ENCODE measurements around the gene CRACDL.

CRACDL gene

DNA sequence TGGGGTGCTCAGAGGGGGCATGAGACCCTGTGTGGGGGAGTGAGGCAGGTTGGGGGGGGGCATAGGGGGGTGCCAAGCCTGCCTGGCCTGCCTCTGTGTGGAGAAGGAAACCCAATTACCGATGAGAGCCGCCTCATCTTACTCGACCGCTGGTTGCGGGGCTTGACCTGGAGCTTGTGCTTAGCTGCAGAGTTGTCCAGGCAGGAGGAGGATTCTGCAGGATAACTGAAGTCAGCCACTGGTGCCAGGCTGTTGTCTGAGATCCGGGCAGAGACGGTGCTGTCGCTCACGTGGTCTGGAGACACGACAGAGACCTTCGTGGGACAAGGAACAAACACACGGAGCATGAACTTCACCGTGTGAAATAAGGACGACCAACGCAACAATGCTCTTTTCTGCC, 109.2 kb downstream of the CRACDL start (continued):
- TF ChIP-seq, protein P1, sequence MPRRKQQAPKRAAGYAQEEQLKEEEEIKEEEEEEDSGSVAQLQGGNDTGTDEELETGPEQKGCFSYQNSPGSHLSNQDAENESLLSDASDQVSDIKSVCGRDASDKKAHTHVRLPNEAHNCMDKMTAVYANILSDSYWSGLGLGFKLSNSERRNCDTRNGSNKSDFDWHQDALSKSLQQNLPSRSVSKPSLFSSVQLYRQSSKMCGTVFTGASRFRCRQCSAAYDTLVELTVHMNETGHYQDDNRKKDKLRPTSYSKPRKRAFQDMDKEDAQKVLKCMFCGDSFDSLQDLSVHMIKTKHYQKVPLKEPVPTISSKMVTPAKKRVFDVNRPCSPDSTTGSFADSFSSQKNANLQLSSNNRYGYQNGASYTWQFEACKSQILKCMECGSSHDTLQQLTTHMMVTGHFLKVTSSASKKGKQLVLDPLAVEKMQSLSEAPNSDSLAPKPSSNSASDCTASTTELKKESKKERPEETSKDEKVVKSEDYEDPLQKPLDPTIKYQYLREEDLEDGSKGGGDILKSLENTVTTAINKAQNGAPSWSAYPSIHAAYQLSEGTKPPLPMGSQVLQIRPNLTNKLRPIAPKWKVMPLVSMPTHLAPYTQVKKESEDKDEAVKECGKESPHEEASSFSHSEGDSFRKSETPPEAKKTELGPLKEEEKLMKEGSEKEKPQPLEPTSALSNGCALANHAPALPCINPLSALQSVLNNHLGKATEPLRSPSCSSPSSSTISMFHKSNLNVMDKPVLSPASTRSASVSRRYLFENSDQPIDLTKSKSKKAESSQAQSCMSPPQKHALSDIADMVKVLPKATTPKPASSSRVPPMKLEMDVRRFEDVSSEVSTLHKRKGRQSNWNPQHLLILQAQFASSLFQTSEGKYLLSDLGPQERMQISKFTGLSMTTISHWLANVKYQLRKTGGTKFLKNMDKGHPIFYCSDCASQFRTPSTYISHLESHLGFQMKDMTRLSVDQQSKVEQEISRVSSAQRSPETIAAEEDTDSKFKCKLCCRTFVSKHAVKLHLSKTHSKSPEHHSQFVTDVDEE (CRISPR knock-in tag; IDR thresholded peaks at IDR 0.05), result no peak
- TF ChIP-seq SNAI2 (CRISPR knock-in tag; IDR thresholded peaks at IDR 0.05) (no peak), BACH2 (CRISPR knock-in tag; IDR thresholded peaks at IDR 0.05; ENCODE audit: borderline replicate concordance) (no peak), PPARA (CRISPR knock-in tag; IDR thresholded peaks at IDR 0.05; ENCODE audit: borderline replicate concordance) (no peak), ZFP30 (CRISPR knock-in tag; IDR thresholded peaks at IDR 0.05) (no peak)

DNA sequence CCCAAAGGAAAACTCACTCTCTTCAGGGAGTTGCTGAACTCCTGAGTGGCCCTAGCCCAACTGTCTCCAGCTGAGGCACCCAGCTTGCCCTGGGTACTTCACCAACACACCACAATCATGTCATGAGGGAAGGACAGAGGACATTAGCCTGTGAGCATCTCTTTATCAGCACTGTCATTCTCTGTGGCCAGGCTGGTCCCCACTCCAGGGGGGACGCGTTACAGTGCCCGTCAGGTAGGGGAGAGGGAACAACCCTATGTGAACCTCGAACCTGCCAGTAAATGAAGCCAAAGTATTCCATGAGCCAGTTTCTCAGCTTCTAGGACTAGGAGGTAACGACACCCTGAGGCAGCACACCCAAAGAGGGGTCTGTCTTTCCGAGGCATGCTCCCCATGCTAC, 110.2 kb downstream of the CRACDL start:
- no peak for ATAC-seq
- TF ChIP-seq, protein P2, sequence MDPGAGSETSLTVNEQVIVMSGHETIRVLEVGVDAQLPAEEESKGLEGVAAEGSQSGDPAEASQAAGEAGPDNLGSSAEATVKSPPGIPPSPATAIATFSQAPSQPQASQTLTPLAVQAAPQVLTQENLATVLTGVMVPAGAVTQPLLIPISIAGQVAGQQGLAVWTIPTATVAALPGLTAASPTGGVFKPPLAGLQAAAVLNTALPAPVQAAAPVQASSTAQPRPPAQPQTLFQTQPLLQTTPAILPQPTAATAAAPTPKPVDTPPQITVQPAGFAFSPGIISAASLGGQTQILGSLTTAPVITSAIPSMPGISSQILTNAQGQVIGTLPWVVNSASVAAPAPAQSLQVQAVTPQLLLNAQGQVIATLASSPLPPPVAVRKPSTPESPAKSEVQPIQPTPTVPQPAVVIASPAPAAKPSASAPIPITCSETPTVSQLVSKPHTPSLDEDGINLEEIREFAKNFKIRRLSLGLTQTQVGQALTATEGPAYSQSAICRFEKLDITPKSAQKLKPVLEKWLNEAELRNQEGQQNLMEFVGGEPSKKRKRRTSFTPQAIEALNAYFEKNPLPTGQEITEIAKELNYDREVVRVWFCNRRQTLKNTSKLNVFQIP (CRISPR knock-in tag; IDR thresholded peaks at IDR 0.05; ENCODE audit: borderline replicate concordance, low read depth), result no peak
- TF ChIP-seq, protein P3, sequence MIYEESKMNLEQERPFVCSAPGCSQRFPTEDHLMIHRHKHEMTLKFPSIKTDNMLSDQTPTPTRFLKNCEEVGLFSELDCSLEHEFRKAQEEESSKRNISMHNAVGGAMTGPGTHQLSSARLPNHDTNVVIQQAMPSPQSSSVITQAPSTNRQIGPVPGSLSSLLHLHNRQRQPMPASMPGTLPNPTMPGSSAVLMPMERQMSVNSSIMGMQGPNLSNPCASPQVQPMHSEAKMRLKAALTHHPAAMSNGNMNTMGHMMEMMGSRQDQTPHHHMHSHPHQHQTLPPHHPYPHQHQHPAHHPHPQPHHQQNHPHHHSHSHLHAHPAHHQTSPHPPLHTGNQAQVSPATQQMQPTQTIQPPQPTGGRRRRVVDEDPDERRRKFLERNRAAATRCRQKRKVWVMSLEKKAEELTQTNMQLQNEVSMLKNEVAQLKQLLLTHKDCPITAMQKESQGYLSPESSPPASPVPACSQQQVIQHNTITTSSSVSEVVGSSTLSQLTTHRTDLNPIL (CRISPR knock-in tag; IDR thresholded peaks at IDR 0.05; ENCODE audit: low read depth), result no peak
- TF ChIP-seq GLIS3 (CRISPR knock-in tag; IDR thresholded peaks at IDR 0.05), result no peak
- TF ChIP-seq RARB (CRISPR knock-in tag; IDR thresholded peaks at IDR 0.05), result no peak
- no peak for TF ChIP-seq ZNF8 (CRISPR knock-in tag; IDR thresholded peaks at IDR 0.05)
- TF ChIP-seq PPARA (CRISPR knock-in tag; IDR thresholded peaks at IDR 0.05; ENCODE audit: borderline replicate concordance), result no peak
- no peak for TF ChIP-seq ZNF565 (CRISPR knock-in tag; conservative IDR thresholded peaks at IDR 0.05; ENCODE audit: low read depth)
- TF ChIP-seq, protein P1 (CRISPR knock-in tag; IDR thresholded peaks at IDR 0.05), result no peak
- TF ChIP-seq ZFP3 (CRISPR knock-in tag; IDR thresholded peaks at IDR 0.05), result no peak
- no peak for TF ChIP-seq ISL1 (CRISPR knock-in tag; IDR thresholded peaks at IDR 0.05)
- TF ChIP-seq ARNTL (CRISPR knock-in tag; IDR thresholded peaks at IDR 0.05; ENCODE audit: borderline replicate concordance, low read depth), result no peak
- TF ChIP-seq CSDC2 (CRISPR knock-in tag; IDR thresholded peaks at IDR 0.05), result no peak
- no peak for TF ChIP-seq BACH2 (CRISPR knock-in tag; IDR thresholded peaks at IDR 0.05; ENCODE audit: borderline replicate concordance)
- TF ChIP-seq OSR1 (CRISPR knock-in tag; IDR thresholded peaks at IDR 0.05), result no peak
- TF ChIP-seq ZC3H10 (CRISPR knock-in tag; IDR thresholded peaks at IDR 0.05), result no peak
- no peak for TF ChIP-seq ZFP30 (CRISPR knock-in tag; IDR thresholded peaks at IDR 0.05)
- TF ChIP-seq, protein P4, sequence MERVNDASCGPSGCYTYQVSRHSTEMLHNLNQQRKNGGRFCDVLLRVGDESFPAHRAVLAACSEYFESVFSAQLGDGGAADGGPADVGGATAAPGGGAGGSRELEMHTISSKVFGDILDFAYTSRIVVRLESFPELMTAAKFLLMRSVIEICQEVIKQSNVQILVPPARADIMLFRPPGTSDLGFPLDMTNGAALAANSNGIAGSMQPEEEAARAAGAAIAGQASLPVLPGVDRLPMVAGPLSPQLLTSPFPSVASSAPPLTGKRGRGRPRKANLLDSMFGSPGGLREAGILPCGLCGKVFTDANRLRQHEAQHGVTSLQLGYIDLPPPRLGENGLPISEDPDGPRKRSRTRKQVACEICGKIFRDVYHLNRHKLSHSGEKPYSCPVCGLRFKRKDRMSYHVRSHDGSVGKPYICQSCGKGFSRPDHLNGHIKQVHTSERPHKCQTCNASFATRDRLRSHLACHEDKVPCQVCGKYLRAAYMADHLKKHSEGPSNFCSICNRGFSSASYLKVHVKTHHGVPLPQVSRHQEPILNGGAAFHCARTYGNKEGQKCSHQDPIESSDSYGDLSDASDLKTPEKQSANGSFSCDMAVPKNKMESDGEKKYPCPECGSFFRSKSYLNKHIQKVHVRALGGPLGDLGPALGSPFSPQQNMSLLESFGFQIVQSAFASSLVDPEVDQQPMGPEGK (CRISPR knock-in tag; IDR thresholded peaks at IDR 0.05; ENCODE audit: borderline replicate concordance), result no peak
- TF ChIP-seq, protein P5, sequence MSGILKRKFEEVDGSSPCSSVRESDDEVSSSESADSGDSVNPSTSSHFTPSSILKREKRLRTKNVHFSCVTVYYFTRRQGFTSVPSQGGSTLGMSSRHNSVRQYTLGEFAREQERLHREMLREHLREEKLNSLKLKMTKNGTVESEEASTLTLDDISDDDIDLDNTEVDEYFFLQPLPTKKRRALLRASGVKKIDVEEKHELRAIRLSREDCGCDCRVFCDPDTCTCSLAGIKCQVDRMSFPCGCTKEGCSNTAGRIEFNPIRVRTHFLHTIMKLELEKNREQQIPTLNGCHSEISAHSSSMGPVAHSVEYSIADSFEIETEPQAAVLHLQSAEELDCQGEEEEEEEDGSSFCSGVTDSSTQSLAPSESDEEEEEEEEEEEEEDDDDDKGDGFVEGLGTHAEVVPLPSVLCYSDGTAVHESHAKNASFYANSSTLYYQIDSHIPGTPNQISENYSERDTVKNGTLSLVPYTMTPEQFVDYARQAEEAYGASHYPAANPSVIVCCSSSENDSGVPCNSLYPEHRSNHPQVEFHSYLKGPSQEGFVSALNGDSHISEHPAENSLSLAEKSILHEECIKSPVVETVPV (CRISPR knock-in tag; IDR thresholded peaks at IDR 0.05), result no peak
- TF ChIP-seq TOX (CRISPR knock-in tag; IDR thresholded peaks at IDR 0.05; ENCODE audit: borderline replicate concordance), result no peak
- TF ChIP-seq TCF4 (CRISPR knock-in tag; IDR thresholded peaks at IDR 0.05; ENCODE audit: borderline replicate concordance), result no peak

Data from SK-N-SH treated with all-trans-retinoic acid at 6 μM for 48 hours (cell line).